NOMO-1 treated with dmso at 0.1 percent for 144 hours (cell line): ENCODE results near the gene TSPAN12.

Experiments
- DNase-seq: peaks from one replicate; lab custom pipeline; 2025; ENCODE audit not compliant: unreplicated experiment; lab: John Stamatoyannopoulos, UW

The TSPAN12 gene

DNA sequence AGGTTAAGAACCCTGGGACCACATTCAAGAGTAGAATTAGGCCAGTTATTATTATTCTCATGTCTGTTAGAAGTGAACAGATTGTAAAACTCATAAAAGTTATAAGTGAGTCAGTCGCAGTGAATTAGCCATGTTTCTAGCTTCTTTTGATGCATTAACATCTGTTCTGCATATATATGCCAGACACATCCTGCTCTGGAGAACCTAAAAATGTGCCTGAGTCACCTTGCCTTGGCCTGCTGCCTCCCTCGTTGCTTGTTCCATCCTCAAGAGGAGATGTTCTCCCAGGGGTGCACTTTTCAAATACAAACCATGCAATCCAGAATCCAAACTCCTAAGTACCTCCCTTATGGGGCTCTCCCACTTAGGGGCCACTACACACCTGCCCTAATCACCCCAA, 14.8 kb downstream of the TSPAN12 start:
- no peak for DNase-seq

DNA sequence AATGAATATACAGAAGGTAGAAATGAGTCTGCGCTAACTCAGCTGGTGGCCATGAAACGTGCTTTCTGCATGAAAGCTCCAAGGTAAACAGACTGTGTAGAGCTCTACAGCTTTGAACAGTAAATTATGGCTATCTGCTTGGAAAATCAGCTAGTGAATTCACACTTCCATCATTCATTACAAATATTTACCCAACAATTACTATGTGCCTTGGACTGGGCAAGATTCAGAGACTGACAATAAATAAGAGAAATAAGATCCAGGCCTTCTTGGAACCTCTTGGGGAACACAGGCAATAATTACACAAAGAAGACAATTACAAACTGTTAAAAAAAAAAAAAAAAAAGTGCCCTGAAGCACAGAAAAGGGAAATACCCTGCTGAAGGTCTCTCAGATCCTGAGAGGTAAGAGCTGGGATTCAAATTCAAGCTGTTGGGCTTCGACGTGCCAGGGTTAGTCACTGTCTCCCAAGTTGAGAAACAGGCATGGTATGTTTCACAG, 15.8 kb downstream of the TSPAN12 start:
- no peak for DNase-seq

DNA sequence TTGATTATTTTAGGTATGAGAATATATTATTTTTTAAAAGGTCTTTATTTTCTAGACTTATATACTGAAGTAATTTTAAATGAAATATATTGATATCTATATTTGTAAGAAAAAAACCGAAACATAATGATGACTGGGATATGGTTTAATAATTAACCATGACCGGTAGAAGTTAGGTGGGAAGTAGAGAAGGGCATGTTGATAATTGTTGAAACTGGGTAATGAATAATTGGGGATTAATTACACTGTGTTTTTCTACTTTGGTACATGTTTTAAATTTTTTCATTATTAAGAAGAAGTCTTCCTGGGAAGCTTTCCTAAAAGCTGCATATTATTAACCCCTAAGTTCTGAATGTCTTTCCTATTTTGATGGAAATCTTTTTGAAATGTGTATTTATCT, 16.3 kb downstream of the TSPAN12 start:
- no peak for DNase-seq

DNA sequence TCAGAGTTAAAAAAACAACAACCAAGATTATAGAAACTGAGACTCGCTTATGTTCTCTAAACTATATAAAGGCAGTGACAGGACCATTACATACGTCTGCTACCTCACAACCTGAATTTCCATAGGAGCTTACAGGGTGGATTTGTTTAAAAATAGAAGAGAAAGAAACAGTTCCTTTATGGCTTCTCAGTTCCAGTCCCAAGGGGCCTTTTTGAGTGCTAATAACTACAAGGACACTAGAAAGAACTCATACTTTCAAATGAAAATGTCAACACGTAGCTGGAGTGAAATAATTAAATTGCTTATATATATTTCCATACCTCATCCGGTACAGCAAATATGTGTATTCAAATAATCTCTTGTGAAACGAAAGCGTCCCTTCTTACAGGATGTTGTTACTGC, 19.7 kb downstream of the TSPAN12 start:
- DNase-seq = no peak

DNA sequence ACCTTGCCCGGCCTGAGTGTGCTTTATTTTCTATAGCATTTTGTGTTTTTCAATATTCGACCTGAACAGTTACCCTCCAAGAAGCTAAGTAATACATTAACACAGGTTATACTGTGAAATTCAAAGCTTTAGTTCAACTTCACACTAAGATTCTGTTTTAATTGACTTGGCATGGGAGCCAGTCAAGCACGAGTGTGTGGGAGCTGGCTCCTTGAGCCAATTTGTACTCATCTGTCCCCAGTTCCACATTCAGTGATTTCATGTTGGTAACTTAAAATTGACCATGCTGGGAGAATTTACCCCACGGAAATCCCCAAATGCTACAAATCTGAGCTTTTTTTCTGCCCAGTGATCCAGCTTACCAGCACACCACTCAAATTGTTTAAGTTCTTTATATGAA, 20.3 kb downstream of the TSPAN12 start:
- no peak for DNase-seq

DNA sequence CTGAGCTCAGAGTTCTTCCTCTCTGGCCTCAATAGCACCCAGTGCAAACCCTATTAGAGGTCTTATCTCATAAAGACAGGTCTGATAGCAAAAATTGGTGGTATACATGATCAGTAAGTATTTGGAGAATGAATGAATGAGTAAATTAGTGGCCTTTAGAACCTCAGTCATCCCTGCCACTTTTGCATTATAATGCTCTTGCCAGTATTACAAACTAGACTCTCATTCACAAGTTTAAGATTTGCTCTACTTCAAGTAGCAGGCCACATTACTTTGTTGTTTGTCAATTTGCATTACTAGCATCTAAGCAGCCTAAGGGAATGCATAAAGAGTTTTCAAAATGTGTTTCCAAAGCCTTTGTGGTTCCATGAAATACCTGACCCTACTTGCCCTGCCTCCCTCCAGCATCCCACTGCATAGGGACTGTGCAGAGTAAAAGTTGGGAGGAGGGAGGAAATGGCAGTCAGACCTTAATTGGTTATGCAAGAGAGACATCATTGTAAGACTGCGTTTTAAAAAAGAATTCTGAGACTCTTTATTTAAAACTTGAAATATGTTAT, 21.3 kb downstream of the TSPAN12 start:
- no peak for DNase-seq

DNA sequence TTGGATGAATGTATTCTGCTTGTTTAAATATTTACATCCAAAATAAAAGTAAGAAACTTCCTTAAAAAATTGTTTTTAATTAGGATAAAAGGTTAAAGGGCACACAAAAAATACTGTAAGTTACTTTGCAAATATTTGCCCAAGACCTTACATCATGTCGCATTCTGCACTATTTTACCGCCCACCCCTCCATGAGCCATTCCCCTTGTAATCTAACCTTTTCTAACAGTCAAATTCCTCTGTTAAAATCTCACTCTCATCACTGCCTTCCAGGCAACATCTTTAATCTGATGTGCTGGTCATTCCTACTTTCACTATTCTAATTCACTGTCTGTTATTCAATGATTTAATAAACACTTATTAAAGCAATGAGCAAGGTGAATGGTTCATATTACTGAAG, 23.2 kb downstream of the TSPAN12 start:
- DNase-seq = no peak

DNA sequence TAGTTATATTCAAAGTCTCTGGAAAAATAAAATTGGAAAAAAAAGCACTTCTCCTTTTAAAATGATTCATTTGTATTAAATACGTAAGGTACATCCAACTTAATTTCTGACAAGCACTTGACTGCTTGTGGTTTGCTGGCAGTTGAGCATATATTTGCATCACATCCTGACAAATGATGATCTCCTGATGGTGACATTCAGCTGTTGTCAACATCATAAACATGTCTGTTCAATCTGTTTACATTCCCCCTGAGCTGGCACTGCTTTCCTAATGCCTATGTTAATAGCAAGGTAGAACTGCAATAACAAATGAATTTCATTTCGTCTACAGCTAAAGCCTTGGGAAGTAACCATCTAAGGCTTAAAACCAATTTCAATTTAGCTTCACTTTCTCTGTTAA, 24.4 kb downstream of the TSPAN12 start:
- DNase-seq = no peak

DNA sequence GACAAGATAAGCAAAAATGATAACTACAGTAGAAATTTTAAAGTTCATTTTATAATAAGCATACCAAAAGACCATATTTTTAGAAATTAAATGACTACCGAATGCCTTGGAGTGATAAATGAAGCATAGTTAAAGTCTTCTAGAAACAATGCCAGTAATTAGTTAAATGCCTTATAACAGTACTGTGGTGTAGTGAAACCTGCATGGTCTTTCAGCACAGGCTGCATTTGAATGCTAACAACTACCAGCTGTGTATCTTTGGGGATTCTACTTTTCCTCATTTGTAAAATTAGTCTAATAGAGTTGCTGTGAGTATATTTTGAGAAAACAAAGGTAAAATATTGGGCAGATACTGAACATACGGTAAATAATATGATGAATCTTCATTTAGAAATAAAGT, 25.1 kb downstream of the TSPAN12 start:
- no peak for DNase-seq

DNA sequence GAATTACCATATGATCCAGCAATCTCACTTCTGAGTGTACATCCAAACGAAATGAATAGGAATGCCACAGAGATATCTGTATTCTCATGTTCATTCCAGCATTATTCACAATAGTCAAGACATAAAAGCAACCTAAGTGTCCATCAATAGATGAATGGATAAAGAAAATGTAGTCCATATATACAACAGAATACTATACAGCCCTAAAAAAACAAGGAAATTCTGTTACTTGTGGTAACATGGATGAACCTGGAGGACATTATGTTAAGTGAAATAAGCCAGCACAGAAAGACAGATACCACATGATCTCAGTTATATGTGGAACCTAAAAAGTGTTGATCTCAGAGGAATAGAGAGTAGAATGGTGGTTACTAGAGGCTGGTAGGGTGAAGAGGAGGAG, 26.7 kb downstream of the TSPAN12 start:
- DNase-seq = no peak

DNA sequence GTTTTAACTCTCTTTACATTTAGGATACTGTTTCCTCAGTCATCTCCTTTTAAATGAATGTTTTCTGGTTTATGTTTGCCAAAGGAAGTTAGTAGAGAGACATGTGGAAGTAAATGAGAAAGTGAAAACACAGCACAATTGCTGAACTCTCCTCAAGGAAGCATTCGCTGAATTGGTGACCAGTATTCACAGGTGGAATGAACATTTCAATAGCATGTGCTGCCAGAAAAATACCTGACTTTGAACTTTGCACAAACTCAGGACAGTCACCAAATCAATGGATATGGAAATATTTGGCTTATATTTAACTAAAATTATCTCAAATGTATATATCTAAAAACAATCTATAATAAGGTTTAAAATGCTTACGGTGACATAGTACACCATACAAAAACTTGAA, 28.5 kb downstream of the TSPAN12 start:
- DNase-seq = no peak

DNA sequence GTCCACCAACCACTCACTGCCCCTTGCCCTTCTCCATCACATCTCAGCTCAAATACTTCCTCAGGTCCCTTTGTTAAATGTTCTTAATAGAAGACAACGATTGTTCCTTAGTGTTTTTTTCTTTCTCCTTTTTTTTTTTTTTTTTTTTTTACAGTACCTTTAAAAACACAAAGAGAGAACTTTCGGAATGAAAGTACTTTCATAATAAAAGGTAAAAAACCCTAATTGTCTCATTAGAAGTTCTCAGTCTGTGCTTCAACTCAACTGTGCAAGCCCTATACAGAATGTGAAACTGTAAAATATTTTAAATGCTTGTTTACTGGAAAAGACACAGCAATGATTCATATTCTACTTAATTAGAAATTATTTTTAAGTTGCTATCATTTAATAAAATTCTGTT, 29.4 kb downstream of the TSPAN12 start:
- no peak for DNase-seq

DNA sequence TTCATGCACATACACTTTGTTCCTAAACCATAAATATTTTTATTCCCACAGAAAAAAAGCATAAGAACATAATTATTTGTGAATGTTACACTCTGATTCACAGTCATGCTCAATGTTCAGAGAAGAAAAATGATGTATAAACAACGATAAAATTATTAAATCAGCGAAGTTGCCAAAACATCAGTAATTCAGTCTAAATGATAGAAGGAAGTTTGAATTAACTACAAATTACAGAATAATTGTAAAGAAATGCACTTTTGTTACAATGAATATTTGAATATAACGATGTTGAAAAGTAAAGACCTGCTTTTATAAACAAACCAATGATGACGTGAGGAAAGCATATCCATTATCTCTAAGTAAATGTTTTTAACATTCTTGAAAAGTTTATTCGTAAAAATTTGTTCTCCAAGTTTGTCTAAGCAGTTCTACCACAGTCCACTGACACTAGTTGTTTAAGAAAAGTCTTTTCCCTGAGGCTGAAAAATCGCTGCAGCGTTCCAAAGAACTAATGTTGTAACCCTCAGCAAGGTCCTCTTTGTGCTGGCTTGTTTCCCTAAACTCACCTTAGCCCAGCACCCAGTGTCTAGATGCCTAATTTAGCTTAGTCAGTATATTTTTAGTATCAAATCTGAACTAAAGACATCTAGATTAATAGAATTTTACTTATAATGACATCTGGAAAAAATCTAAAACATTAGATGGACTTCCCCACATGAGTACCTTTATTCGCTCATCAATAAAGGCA, 30.4 kb downstream of the TSPAN12 start:
- DNase-seq = no peak

DNA sequence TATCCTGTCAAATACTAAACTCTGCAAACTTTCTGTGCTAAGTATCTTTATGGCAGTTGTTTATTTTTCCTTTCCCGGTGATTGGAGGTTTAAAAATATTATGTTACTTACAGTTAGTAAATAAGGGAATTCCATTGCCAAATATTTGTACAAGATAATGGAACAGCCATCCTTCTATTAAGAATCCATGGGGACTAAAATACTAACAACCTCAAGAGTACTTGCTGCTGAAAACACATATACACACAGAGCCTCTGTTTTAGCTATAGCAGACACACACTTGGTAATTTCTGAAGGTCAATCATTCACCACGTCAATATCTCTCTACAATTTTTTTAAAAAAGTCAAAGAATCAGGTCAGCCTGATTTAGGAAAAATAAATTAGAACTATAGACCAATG, 32.4 kb downstream of the TSPAN12 start:
- no peak for DNase-seq

DNA sequence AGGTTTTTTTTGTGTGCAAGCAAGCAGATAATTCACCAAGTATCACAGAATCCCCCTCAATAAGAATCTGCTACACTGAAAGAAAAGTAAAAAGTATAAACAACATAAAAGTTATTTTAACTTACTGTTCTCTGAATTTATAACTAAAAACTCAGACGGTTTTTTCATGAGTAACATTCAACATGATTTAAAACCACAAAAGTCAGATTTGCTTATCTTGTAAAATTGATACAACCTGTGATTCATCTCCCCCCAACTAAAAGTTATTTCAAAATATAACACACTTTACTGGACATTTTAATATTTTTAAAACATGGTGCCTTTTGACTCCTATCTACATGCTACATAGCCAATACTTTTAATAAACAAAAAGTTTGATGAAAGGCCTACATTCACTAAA, 32.8 kb downstream of the TSPAN12 start:
- DNase-seq = no peak

DNA sequence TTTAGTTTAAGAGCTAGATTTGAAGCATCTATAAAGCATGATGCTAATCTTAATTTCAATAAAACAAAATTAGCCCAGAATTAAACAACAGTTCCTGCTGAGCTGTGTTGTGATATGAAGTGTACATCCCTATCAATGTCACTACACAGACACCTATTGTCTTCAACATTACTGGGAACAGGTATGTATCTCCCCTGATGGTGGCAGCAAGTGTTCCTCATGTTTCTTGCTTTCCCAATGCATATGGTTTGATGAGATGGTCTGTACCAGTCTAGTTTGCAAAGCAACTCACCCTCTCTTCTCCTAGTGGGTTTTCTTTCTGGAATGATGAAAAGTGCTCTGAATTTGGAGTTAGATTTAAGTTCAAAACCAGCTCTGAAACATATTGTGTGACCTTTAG, 38.1 kb downstream of the TSPAN12 start:
- no peak for DNase-seq

DNA sequence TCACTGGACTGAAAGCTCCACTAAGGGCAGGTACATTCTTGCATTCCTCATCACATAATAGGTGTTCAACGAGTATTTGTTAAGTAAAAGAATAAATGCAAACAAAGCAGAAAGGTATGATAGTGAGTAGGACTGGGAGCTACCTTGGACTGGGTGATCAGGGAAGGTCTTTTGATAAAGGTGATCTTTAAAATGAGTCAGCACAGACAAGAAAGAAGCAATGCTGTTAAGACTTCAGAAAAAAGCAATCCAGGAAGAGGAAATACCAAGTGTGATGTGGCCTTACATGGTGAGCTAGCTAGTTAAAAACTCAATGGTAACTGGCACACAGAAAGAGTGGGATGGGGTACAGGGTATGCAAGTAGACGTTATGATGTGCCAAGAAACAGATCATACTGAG, 40.1 kb downstream of the TSPAN12 start:
- DNase-seq = no peak

DNA sequence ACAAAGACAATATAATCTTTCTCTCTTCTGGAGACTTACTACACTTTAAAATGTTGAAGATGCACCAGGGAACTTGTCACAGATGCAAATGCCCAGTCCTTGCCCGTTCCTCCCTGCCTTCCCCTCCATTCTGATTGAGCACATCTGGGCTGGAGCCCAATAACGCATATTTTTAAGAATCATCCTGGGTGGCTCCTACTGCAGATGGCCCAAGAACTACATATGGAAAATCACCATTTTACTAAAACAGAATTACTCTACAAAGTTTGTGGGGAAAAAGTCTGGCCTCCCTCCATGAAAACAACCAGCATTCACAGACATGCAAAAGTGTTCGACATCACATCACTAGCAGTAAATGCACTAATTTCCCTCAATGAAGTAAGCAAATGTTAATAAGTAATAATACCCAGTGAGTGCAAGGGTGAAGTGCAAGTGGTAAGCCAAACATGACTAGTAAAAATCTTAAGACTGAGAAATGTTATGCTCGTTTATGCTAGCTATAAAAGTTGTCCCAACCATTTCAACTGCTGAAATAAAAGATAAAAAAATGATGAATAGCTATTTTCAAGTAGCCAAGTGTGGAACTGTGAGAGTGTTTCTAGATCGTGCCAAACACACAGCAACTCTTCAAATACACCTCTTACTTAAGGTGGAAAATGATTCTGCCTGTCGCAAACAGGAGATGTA, 43.5 kb downstream of the TSPAN12 start:
- DNase-seq = no peak

DNA sequence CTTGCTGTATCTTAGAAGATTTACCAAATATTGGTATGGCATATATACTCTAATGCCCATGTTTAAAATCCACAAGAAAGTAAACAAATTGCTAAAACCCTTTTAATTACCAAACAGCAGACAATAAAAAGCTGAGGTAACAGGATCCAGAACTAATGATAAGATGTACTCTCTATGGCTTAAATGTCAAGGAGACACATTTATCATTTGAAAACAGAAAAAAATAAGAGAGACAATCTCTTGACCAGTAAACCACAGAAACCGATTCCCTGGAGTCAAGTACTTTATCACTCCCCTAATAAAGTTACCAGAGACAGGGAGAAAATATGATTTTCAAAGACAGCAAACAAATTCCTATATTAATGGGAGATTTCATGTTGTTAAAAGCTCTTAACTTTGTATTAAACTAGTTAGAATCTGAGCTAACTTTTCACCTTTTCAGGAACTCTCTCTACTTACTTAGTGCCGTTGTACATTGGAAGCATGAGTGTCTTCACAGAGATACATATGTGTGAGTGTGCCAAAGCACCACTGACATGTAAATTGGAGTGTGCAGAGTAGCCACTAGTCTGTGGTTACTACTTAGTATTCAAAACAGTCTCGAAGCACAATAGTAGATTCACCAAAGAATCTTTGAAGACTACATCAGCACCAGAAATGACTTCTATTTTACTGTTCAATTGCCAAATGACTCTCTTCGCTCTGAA, 44.2 kb downstream of the TSPAN12 start:
- DNase-seq = no peak

DNA sequence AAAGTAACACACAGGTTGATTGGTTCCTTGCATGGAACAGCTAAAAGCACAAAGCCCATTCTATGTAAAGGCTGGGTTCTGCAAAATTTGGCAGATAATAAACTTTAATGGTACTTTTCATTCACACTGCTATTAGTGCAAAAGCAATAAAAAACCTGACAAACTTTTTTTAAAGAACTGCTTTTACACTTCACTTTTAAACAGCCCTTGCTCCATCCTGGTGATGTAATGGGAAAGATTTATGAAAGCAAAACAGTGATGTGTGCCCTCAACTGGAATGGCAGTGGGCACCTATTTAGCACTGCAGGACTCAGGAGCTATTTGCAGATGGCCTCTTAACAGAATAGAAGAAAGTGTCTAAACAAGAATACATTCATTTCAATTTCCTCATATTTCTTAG, 44.9 kb downstream of the TSPAN12 start:
- no peak for DNase-seq

DNA sequence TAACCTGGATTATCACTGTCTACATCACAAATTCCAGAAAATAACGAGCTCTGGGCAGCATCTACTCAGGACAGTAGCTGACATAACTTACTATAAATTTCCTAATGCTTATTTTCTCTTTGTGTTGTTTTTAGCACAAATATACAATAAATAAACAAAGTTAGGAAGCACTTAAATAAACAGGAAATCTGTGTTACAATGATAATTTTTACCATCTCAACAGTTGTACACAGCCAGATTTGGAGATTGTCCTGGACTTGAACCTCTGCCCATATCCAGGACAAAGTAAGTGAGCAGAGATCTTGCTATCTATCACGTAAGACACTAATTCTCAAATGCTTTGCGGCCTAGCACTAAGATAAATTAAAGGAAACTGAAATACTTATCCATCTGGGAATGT, 48.7 kb downstream of the TSPAN12 start:
- no peak for DNase-seq

DNA sequence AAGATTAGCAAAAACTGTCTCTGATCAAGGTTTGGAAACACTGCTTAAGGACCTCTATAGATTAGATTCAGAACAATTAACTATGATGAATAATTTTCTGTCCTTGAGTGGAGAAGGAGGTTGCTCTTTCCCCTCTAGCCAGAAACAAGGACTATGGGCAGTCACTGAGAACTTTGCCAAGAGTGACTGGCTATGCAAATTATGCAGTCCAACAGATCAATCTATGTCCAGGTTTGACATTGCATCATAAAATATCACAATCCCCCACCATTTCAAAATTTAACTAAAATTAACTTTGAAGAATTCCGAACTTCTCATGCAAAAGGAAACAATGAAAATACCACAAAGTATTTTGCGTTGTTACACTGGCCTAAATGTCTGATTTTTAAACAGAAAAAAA, 50.6 kb downstream of the TSPAN12 start:
- DNase-seq = no peak
